Liver (tissue), 9 donors: ENCODE results near the gene SLC16A11. TPM values are rescaled to one million over a fixed set of nuclear protein-coding genes. Genes with fewer than 3 reads are reported as not detected.

Experiments used
- DNase-seq: peaks from one replicate; pipeline ENCODE4 v3.0.0-alpha.2; 2017; ENCODE audit warnings: low spot score
- H3K27ac ChIP-seq, 2 donors: one replicate each; pipeline ENCODE4 v1.7.0; 2013; ENCODE audit warnings: inconsistent platforms in 2 of 2, low read length in 2 of 2, control low read depth in 1 of 2, low read depth in 1 of 2, mild to moderate bottlenecking in 1 of 2
- H3K27me3 ChIP-seq, 4 donors: one replicate each; pipeline versions ENCODE4 v1.6.1 to v1.7.0; 2013; ENCODE audit warnings: low read length in 3 of 4, inconsistent platforms in 1 of 4, mild to moderate bottlenecking in 1 of 4, moderate library complexity in 1 of 4; ENCODE audit not compliant: control insufficient read depth in 4 of 4, insufficient read depth in 4 of 4
- H3K36me3 ChIP-seq, 4 donors: one replicate each; pipeline versions ENCODE4 v1.6.1 to v1.7.0; 2013; ENCODE audit warnings: low read length in 3 of 4, mild to moderate bottlenecking in 3 of 4, low read depth in 1 of 4, moderate library complexity in 1 of 4; ENCODE audit not compliant: control insufficient read depth in 4 of 4, insufficient read depth in 3 of 4
- H3K4me1 ChIP-seq, 4 donors: one replicate each; pipeline versions ENCODE4 v1.6.1 to v1.7.0; 2013; ENCODE audit warnings: low read length in 3 of 4, mild to moderate bottlenecking in 3 of 4, moderate library complexity in 1 of 4; ENCODE audit not compliant: control insufficient read depth in 4 of 4, insufficient read depth in 4 of 4
- H3K4me3 ChIP-seq, 3 donors: one replicate each; pipeline versions ENCODE4 v1.6.1 to v1.7.0; 2013; ENCODE audit warnings: low read length in 3 of 3, control low read depth in 1 of 3, low read depth in 1 of 3, mild to moderate bottlenecking in 1 of 3
- H3K9ac ChIP-seq, 2 donors: one replicate each; pipeline ENCODE4 v1.7.0; 2013; ENCODE audit warnings: low read length in 2 of 2, mild to moderate bottlenecking in 2 of 2, moderate library complexity in 2 of 2, control low read depth in 1 of 2, low read depth in 1 of 2
- H3K9me3 ChIP-seq, 4 donors: one replicate each; pipeline versions ENCODE4 v1.6.1 to v1.7.0; 2013; ENCODE audit warnings: low read length in 3 of 4; ENCODE audit not compliant: control insufficient read depth in 4 of 4
- CTCF ChIP-seq: fragments of 150-350 bp; IDR thresholded peaks from 2 replicates; pipeline ENCODE4 v1.5.1; 2017; ENCODE audit warnings: improper control_type of control experiment, low read depth, low read length; ENCODE audit not compliant: missing input control
- EGR1 ChIP-seq, 2 donors: IDR thresholded peaks; 2 replicates each; pipeline ENCODE4 v1.6.1; 2016 to 2018; ENCODE audit warnings: antibody characterized with exemption in 2 of 2, low read depth in 2 of 2
- FOXA1 ChIP-seq: IDR thresholded peaks from 2 replicates; pipeline ENCODE4 v1.6.1; 2016; ENCODE audit warnings: antibody characterized with exemption
- FOXA2 ChIP-seq: IDR thresholded peaks from 2 replicates; pipeline ENCODE4 v1.6.1; 2016; ENCODE audit warnings: antibody characterized with exemption
- GABPA ChIP-seq, 2 donors: IDR thresholded peaks in 1 of 2; conservative IDR thresholded peaks in 1 of 2; 2 replicates each; pipeline ENCODE4 v1.6.1; 2016; ENCODE audit warnings: antibody characterized with exemption in 2 of 2, mild to moderate bottlenecking in 1 of 2, moderate library complexity in 1 of 2
- HNF4A ChIP-seq, 2 donors: conservative IDR thresholded peaks; 2 replicates each; pipeline ENCODE4 v1.6.1; 2016; ENCODE audit warnings: antibody characterized with exemption in 2 of 2, mild to moderate bottlenecking in 2 of 2
- HNF4G ChIP-seq: IDR thresholded peaks from 2 replicates; pipeline ENCODE4 v1.6.1; 2016; ENCODE audit warnings: antibody characterized with exemption
- JUND ChIP-seq, 2 donors: IDR thresholded peaks; 2 replicates each; pipeline ENCODE4 v1.6.1; 2016; ENCODE audit warnings: antibody characterized with exemption in 2 of 2
- MAX ChIP-seq: IDR thresholded peaks from 2 replicates; pipeline ENCODE4 v1.6.1; 2016; ENCODE audit warnings: antibody characterized with exemption
- NR2F2 ChIP-seq: IDR thresholded peaks from 2 replicates; pipeline ENCODE4 v1.6.1; 2016; ENCODE audit warnings: antibody characterized with exemption
- RAD21 ChIP-seq, 2 donors: IDR thresholded peaks; 2 replicates each; pipeline ENCODE4 v1.6.1; 2016; ENCODE audit warnings: antibody characterized with exemption in 2 of 2, mild to moderate bottlenecking in 2 of 2
- RXRA ChIP-seq, 2 donors: IDR thresholded peaks; 2 replicates each; pipeline ENCODE4 v1.6.1; 2017 to 2018; ENCODE audit warnings: antibody characterized with exemption in 2 of 2, mild to moderate bottlenecking in 1 of 2
- YY1 ChIP-seq: IDR thresholded peaks from 2 replicates; pipeline ENCODE4 v1.6.1; 2016; ENCODE audit warnings: antibody characterized with exemption, mild to moderate bottlenecking
- ZBTB33 ChIP-seq: IDR thresholded peaks from 2 replicates; pipeline ENCODE4 v1.6.1; 2016; ENCODE audit warnings: antibody characterized with exemption
- WGBS: extraction: QIAGEN DNeasy Blood & Tissue Kit; methylation state at CpG from one replicate; pipeline ENCODE4 v1.1.7; 2013; 5-methylcytosine and 5-hydroxymethylcytosine counted together
- polyA plus RNA-seq, 2 donors: library from polyadenylated mRNA; stranded (reverse) in 1 of 2; unstranded in 1 of 2; fragments of 200-250 nt in 1 of 2; fragments of >200 nt in 1 of 2; fragmentation: Nextera tagmentation in 1 of 2; extraction: Ambion mirVana in 1 of 2; gene quantifications; one replicate each; pipeline versions ENCODE4 v1.2.1 to v1.2.3, GENCODE V29; 2013 to 2015
- total RNA-seq, 2 donors: library from RNA; depleted of rRNA; stranded (reverse); fragments of >200 nt; gene quantifications; one replicate each; pipeline ENCODE4 v1.2.3, GENCODE V29; 2014
- TF ChIP-seq, protein P1 (sequence below): IDR thresholded peaks from 2 replicates; pipeline ENCODE4 v1.6.1; 2016; ENCODE audit warnings: antibody characterized with exemption, mild to moderate bottlenecking
- TF ChIP-seq, protein P2 (sequence below): IDR thresholded peaks from 2 replicates; pipeline ENCODE4 v1.6.1; 2016; ENCODE audit warnings: antibody characterized with exemption
- donor health status: healthy.
- donor health status: healthy.
- donor health status: healthy.
- donor health status: healthy.
- donor health status: healthy.

SLC16A11 gene
- total and polyA plus RNA-seq, 4 donors = 1.7 to 8.2 (median 3.1) TPM

- no peak for DNase-seq
- WGBS = 75% methylated on average over 15 of the region's 15 CpGs
- H3K27ac ChIP-seq = no peak within 1 kb of the TSS
- H3K4me3 ChIP-seq = no peak within 1 kb of the TSS
- H3K9ac ChIP-seq = no peak within 1 kb of the TSS
- H3K36me3 ChIP-seq = peaks cover 0 to 4% (median 1%) of the 10 kb centered on the region in 4 donors
- TF ChIP-seq FOXA2 = no peak
- TF ChIP-seq, protein P1, sequence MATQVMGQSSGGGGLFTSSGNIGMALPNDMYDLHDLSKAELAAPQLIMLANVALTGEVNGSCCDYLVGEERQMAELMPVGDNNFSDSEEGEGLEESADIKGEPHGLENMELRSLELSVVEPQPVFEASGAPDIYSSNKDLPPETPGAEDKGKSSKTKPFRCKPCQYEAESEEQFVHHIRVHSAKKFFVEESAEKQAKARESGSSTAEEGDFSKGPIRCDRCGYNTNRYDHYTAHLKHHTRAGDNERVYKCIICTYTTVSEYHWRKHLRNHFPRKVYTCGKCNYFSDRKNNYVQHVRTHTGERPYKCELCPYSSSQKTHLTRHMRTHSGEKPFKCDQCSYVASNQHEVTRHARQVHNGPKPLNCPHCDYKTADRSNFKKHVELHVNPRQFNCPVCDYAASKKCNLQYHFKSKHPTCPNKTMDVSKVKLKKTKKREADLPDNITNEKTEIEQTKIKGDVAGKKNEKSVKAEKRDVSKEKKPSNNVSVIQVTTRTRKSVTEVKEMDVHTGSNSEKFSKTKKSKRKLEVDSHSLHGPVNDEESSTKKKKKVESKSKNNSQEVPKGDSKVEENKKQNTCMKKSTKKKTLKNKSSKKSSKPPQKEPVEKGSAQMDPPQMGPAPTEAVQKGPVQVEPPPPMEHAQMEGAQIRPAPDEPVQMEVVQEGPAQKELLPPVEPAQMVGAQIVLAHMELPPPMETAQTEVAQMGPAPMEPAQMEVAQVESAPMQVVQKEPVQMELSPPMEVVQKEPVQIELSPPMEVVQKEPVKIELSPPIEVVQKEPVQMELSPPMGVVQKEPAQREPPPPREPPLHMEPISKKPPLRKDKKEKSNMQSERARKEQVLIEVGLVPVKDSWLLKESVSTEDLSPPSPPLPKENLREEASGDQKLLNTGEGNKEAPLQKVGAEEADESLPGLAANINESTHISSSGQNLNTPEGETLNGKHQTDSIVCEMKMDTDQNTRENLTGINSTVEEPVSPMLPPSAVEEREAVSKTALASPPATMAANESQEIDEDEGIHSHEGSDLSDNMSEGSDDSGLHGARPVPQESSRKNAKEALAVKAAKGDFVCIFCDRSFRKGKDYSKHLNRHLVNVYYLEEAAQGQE = no peak
- TF ChIP-seq RAD21 (IDR thresholded peaks at IDR 0.05) = no peak
- no peak for TF ChIP-seq JUND (IDR thresholded peaks at IDR 0.05)
- no peak for TF ChIP-seq CTCF
- no peak for TF ChIP-seq FOXA1
- no peak for TF ChIP-seq GABPA (IDR thresholded peaks at IDR 0.05 in 1 of 2, conservative IDR thresholded peaks at IDR 0.05 in 1 of 2)
- no peak for TF ChIP-seq HNF4A (conservative IDR thresholded peaks at IDR 0.05)
- H3K4me1 ChIP-seq = no peaks in the 10 kb centered on the region
- no peaks in the 10 kb centered on the region for H3K9me3 ChIP-seq
- no peaks in the 10 kb centered on the region for H3K27me3 ChIP-seq
Observed at GRCh38 chr17:7079581-7080455, 35.9 kb upstream of the SLC16A11 start, which contains the start of gene CLEC10A. Gene CLEC10A (minus strand): TSS chr17:7080251. CDS start chr17:7078812, 1,439 bp downstream.

DNA sequence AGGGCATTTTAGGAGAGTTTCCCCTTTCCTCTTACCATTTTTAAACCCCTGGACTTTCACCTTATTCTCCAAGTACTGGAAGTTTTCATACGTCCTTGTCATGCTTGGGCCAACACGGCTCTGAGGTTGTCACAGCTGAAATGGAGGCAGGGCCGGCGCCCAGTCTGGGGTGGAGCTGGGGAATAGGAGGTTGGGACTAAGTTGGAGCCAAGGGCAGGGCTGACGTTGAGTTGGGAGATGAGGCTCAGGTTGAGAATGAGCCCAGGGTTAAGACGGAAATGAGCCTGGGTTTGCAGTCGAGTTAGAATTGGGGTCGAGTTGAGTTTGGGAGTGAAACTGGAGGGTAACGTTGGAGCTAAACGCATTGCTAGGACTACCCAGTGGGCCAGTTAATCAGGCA lies 34.8 kb upstream of the SLC16A11 start:
- Histone ChIP-seq H3K27ac (no peak overlapping the region), H3K4me1 (no peaks in the 10 kb centered on the region), H3K4me3 (no peak overlapping the region), H3K36me3 (peaks cover 0 to 4% (median 1%) of the 10 kb centered on the region in 4 donors), H3K27me3 (no peaks in the 10 kb centered on the region), H3K9ac (no peak overlapping the region), H3K9me3 (no peaks in the 10 kb centered on the region)
- WGBS = 92% methylated on average over 10 of the region's 10 CpGs
- DNase-seq = no peak
- TF ChIP-seq YY1 (no peak), FOXA2 (no peak), ZBTB33 (no peak), MAX (no peak), NR2F2 (no peak), GABPA (IDR thresholded peaks at IDR 0.05 in 1 of 2, conservative IDR thresholded peaks at IDR 0.05 in 1 of 2) (no peak), EGR1 (IDR thresholded peaks at IDR 0.05; ENCODE audit: low read depth in 2 of 2) (no peak), JUND (IDR thresholded peaks at IDR 0.05) (no peak), FOXA1 (no peak), HNF4G (no peak), RXRA (IDR thresholded peaks at IDR 0.05) (no peak), CTCF (no peak), RAD21 (IDR thresholded peaks at IDR 0.05) (no peak)
- TF ChIP-seq, protein P2, sequence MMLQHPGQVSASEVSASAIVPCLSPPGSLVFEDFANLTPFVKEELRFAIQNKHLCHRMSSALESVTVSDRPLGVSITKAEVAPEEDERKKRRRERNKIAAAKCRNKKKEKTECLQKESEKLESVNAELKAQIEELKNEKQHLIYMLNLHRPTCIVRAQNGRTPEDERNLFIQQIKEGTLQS = no peak
- TF ChIP-seq, protein P1 = no peak
